ENCODE data around the gene FERMT1.

Gene FERMT1

GRCh38 chr20:6055981-6056569 is 66.8 kb downstream of the FERMT1 start:
- no peak for TF ChIP-seq CTCF (IDR thresholded peaks at IDR 0.05)

GRCh38 chr20:6055161-6055783 is 67.6 kb downstream of the FERMT1 start:
- TF ChIP-seq CTCF (IDR thresholded peaks at IDR 0.05): no peak

- no peak for TF ChIP-seq CTCF (IDR thresholded peaks at IDR 0.05)
These were observed 68.8 kb downstream of the FERMT1 start, which contains the start of gene LRRN4 for GRCh38 chr20:6053776-6054688. Gene LRRN4, minus strand, starts transcription at chr20:6054060. Its CDS starts 1,261 bp downstream, at chr20:6052799.

GRCh38 chr20:6053064-6053775 is 69.6 kb downstream of the FERMT1 start:
- TF ChIP-seq CTCF (IDR thresholded peaks at IDR 0.05): no peak

GRCh38 chr20:6051505-6051904 is 71.3 kb downstream of the FERMT1 start:
- no peak for TF ChIP-seq CTCF (IDR thresholded peaks at IDR 0.05)

- no peak for TF ChIP-seq CTCF (IDR thresholded peaks at IDR 0.05)
These were observed 74.4 kb downstream of the FERMT1 start for GRCh38 chr20:6048391-6048790.

- no peak for TF ChIP-seq CTCF (IDR thresholded peaks at IDR 0.05)
These were observed 76.4 kb downstream of the FERMT1 start for GRCh38 chr20:6046432-6046831.
